ENCODE results near the gene FOXN1. TPM values are rescaled to one million over a fixed set of nuclear protein-coding genes. Genes with fewer than 3 reads are reported as not detected.
"Not testable (repeated sequence)": the region's sequence is repeated elsewhere in the genome, so short reads cannot be mapped to it uniquely, and the experiment has no call there.

FOXN1 gene
- total and polyA plus RNA-seq, 5 donors from 2014 or later, result not detected

DNA sequence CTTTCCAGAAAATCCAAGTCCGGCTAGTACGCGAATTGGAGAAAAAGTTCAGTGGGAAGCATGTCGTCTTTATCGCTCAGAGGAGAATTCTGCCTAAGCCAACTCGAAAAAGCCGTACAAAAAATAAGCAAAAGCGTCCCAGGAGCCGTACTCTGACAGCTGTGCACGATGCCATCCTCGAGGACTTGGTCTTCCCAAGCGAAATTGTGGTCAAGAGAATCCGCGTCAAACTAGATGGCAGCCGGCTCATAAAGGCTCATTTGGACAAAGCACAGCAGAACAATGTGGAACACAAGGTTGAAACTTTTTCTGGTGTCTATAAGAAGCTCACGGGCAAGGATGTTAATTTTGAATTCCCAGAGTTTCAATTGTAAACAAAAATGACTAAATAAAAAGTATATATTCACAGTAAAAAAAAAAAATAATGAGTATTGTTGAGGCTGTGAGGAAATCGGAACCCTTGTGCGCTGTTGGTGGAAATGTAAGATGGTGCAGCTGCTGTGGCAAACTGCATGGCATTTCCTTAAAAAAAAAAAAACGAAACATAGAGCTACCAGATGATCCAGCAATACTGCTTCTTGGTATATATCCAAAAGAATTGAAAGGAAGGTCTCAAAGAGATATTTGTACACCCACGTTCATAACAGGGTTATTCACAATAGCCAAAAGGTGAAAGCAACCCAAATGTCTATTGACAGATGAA lies 38.0 kb upstream of the FOXN1 start:
- not testable (repeated sequence) for H3K9me3 Mint-ChIP-seq; H3K4me3 ChIP-seq (ENCODE audit: low read depth, low read length); H3K36me3 Mint-ChIP-seq; H3K27me3 ChIP-seq (ENCODE audit: control insufficient read depth, insufficient read depth, low read length); H3K27ac Mint-ChIP-seq; H3K27ac ChIP-seq (ENCODE audit: insufficient read depth, low read length, poor library complexity, severe bottlenecking); H3K36me3 ChIP-seq (ENCODE audit: control insufficient read depth, insufficient read depth, low read length); H3K4me1 ChIP-seq (ENCODE audit: control insufficient read depth, insufficient read depth, low read length, poor library complexity, severe bottlenecking); ATAC-seq (ENCODE audit: low read depth in 2 of 2); H3K4me3 Mint-ChIP-seq; H3K9me3 ChIP-seq (ENCODE audit: control insufficient read depth in 2 of 2, low read length in 2 of 2); DNase-seq
- Mint-ChIP-seq H3K27me3 (peaks cover 11% of the 10 kb centered on the region), H3K4me1 (peaks cover 4 to 15% (median 6%) of the 10 kb centered on the region in 4 donors)

- H3K36me3 ChIP-seq (ENCODE audit: control insufficient read depth, insufficient read depth, low read length), result no peaks in the 10 kb centered on the region
- Mint-ChIP-seq H3K4me1 (peaks cover 4 to 15% (median 6%) of the 10 kb centered on the region in 4 donors), H3K27ac (peak overlapping the region in 1 of 3 donors; percentile 49), H3K4me3 (no peak overlapping the region), H3K9me3 (peaks cover 0 to 1% (median 0%) of the 10 kb centered on the region in 7 donors), H3K36me3 (no peaks in the 10 kb centered on the region), H3K27me3 (peaks cover 6% of the 10 kb centered on the region)
- no peaks in the 10 kb centered on the region for H3K4me1 ChIP-seq (ENCODE audit: control insufficient read depth, insufficient read depth, low read length, poor library complexity, severe bottlenecking)
- no peak overlapping the region for H3K4me3 ChIP-seq (ENCODE audit: low read depth, low read length)
- no peak overlapping the region for H3K27ac ChIP-seq (ENCODE audit: insufficient read depth, low read length, poor library complexity, severe bottlenecking)
- ATAC-seq (ENCODE audit: low read depth in 2 of 2), result no peak
- peak in 1 of 3 donors; percentile 28 for DNase-seq
- H3K9me3 ChIP-seq (ENCODE audit: control insufficient read depth in 2 of 2, low read length in 2 of 2), result no peaks in the 10 kb centered on the region
- no peaks in the 10 kb centered on the region for H3K27me3 ChIP-seq (ENCODE audit: control insufficient read depth, insufficient read depth, low read length)
Observed at GRCh38 chr17:28468781-28469180, 37.4 kb upstream of the FOXN1 start.

DNA sequence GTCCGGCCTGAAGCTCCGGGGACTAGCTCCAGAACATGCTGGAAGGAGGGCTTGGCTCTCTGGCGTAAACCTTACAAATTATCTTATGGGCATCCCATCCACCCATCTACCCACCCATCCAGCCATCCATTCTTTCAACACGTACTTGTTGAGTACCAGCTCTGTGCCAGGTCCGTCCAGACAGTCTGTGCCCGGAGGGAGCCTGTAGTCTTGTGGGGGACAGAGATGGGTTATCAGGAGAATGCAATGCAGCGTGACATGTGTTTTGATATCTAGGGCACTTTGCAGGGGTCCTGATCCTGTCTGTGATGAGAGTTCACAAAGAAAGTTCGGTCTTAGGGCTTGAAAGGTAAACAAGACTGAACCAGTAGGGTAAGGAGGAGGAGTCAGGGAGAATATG lies 36.8 kb upstream of the FOXN1 start:
- H3K4me1 ChIP-seq (ENCODE audit: control insufficient read depth, insufficient read depth, low read length, poor library complexity, severe bottlenecking), result no peaks in the 10 kb centered on the region

DNA sequence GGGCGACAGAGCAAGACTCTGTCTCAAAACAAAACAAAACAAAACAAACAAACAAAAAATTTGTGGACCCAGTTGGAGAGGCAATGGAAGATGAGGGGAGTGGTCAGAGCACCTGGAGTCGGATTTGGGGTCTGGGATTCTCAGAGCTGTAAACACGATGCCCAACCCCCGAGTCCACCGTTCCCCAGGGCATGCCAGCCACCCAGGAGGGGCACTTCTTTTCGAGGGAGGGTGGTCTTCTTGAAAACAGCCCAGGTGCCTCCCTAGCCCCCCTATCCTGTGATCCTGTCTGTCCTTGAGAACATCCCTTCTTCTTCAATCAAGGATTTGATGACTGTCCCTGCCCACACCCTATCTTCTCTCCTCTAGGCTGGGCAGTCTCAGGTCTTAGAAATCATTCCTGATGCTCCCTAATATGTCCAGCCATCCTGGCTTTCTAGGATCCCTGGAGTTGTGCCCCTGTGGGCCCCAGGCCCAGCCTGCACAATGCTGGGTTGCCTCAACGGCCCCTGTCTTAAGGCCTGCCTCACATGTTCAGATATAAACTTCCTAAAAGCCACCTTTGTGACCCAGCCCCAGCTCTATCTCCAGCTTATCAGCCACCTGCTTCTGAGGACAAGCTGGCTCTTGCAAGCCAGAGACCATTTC lies 35.8 kb upstream of the FOXN1 start:
- H3K4me3 ChIP-seq (ENCODE audit: low read depth, low read length), result no peak overlapping the region
- peaks cover 6 to 15% (median 7%) of the 10 kb centered on the region in 4 donors for H3K4me1 Mint-ChIP-seq
- ATAC-seq (ENCODE audit: low read depth in 2 of 2) (no peak), DNase-seq (no peak)
- no peak overlapping the region for H3K27ac ChIP-seq (ENCODE audit: insufficient read depth, low read length, poor library complexity, severe bottlenecking)
- H3K4me1 ChIP-seq (ENCODE audit: control insufficient read depth, insufficient read depth, low read length, poor library complexity, severe bottlenecking), result no peaks in the 10 kb centered on the region
- no peaks in the 10 kb centered on the region for H3K36me3 Mint-ChIP-seq
- H3K27me3 Mint-ChIP-seq, result peaks cover 4% of the 10 kb centered on the region
- H3K4me3 Mint-ChIP-seq, result no peak overlapping the region
- H3K27ac Mint-ChIP-seq, result no peak overlapping the region
- H3K36me3 ChIP-seq (ENCODE audit: control insufficient read depth, insufficient read depth, low read length), result no peaks in the 10 kb centered on the region
- peaks cover 0 to 1% (median 0%) of the 10 kb centered on the region in 7 donors for H3K9me3 Mint-ChIP-seq
- no peaks in the 10 kb centered on the region for H3K27me3 ChIP-seq (ENCODE audit: control insufficient read depth, insufficient read depth, low read length)
- no peaks in the 10 kb centered on the region for H3K9me3 ChIP-seq (ENCODE audit: control insufficient read depth in 2 of 2, low read length in 2 of 2)

More for the DNA sequence above, 36.8 kb upstream of the FOXN1 start:
- no peaks in the 10 kb centered on the region for H3K36me3 ChIP-seq (ENCODE audit: control insufficient read depth, insufficient read depth, low read length)
- H3K27me3 Mint-ChIP-seq, result peaks cover 4% of the 10 kb centered on the region
- H3K27me3 ChIP-seq (ENCODE audit: control insufficient read depth, insufficient read depth, low read length), result no peaks in the 10 kb centered on the region
- H3K36me3 Mint-ChIP-seq, result no peaks in the 10 kb centered on the region
- peaks cover 0 to 1% (median 0%) of the 10 kb centered on the region in 7 donors for H3K9me3 Mint-ChIP-seq
- ATAC-seq (ENCODE audit: low read depth in 2 of 2) (no peak), DNase-seq (no peak)
- no peak overlapping the region for H3K27ac Mint-ChIP-seq
- H3K27ac ChIP-seq (ENCODE audit: insufficient read depth, low read length, poor library complexity, severe bottlenecking), result no peak overlapping the region
- no peak overlapping the region for H3K4me3 Mint-ChIP-seq
- H3K4me1 Mint-ChIP-seq, result peaks cover 4 to 15% (median 6%) of the 10 kb centered on the region in 4 donors
- H3K4me3 ChIP-seq (ENCODE audit: low read depth, low read length), result no peak overlapping the region
- H3K9me3 ChIP-seq (ENCODE audit: control insufficient read depth in 2 of 2, low read length in 2 of 2), result no peaks in the 10 kb centered on the region

DNA sequence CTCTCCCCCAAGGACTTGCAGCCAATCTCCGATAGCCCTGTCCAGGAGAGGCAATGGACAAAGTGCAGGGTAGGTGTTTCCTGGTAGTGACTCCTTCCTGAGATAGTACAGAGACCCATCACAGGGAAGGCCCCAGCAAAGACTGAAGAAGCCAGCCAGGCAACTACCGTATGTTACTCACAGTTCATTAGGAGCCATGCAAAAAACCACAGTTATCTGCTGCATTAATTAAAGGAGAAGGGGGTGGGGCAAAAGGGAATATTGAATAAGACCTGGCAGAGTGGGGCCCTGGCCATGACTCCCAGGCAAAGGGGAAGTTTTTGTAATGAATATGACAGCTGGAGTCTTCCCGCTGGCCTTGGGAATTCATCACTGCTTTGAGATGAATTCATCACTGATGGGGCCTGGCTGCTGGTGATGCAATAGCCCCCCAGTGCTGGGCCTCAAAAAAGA lies 35.2 kb upstream of the FOXN1 start:
- Histone ChIP-seq H3K27me3 (ENCODE audit: control insufficient read depth, insufficient read depth, low read length) (no peaks in the 10 kb centered on the region), H3K36me3 (ENCODE audit: control insufficient read depth, insufficient read depth, low read length) (no peaks in the 10 kb centered on the region), H3K4me3 (ENCODE audit: low read depth, low read length) (no peak overlapping the region), H3K27ac (ENCODE audit: insufficient read depth, low read length, poor library complexity, severe bottlenecking) (no peak overlapping the region), H3K9me3 (ENCODE audit: control insufficient read depth in 2 of 2, low read length in 2 of 2) (no peaks in the 10 kb centered on the region), H3K4me1 (ENCODE audit: control insufficient read depth, insufficient read depth, low read length, poor library complexity, severe bottlenecking) (no peaks in the 10 kb centered on the region)
- Mint-ChIP-seq H3K36me3 (no peaks in the 10 kb centered on the region), H3K4me1 (peaks cover 6 to 15% (median 10%) of the 10 kb centered on the region in 4 donors), H3K27me3 (peaks cover 4% of the 10 kb centered on the region), H3K4me3 (no peak overlapping the region), H3K9me3 (peaks cover 0 to 1% (median 0%) of the 10 kb centered on the region in 7 donors), H3K27ac (no peak overlapping the region)
- ATAC-seq (ENCODE audit: low read depth in 2 of 2) (no peak), DNase-seq (no peak)

- Histone ChIP-seq H3K27ac (ENCODE audit: insufficient read depth, low read length, poor library complexity, severe bottlenecking) (no peak overlapping the region), H3K9me3 (ENCODE audit: control insufficient read depth in 2 of 2, low read length in 2 of 2) (no peaks in the 10 kb centered on the region), H3K27me3 (ENCODE audit: control insufficient read depth, insufficient read depth, low read length) (no peaks in the 10 kb centered on the region), H3K4me3 (ENCODE audit: low read depth, low read length) (no peak overlapping the region), H3K4me1 (ENCODE audit: control insufficient read depth, insufficient read depth, low read length, poor library complexity, severe bottlenecking) (no peaks in the 10 kb centered on the region), H3K36me3 (ENCODE audit: control insufficient read depth, insufficient read depth, low read length) (no peaks in the 10 kb centered on the region)
- Mint-ChIP-seq H3K4me1 (peaks cover 6 to 15% (median 11%) of the 10 kb centered on the region in 4 donors), H3K27me3 (peaks cover 4% of the 10 kb centered on the region), H3K4me3 (no peak overlapping the region), H3K36me3 (no peaks in the 10 kb centered on the region), H3K27ac (no peak overlapping the region), H3K9me3 (peaks cover 0 to 1% (median 0%) of the 10 kb centered on the region in 7 donors)
- DNase-seq, result no peak
- ATAC-seq (ENCODE audit: low read depth in 2 of 2), result no peak
Observed at GRCh38 chr17:28471531-28472342, 34.4 kb upstream of the FOXN1 start.

DNA sequence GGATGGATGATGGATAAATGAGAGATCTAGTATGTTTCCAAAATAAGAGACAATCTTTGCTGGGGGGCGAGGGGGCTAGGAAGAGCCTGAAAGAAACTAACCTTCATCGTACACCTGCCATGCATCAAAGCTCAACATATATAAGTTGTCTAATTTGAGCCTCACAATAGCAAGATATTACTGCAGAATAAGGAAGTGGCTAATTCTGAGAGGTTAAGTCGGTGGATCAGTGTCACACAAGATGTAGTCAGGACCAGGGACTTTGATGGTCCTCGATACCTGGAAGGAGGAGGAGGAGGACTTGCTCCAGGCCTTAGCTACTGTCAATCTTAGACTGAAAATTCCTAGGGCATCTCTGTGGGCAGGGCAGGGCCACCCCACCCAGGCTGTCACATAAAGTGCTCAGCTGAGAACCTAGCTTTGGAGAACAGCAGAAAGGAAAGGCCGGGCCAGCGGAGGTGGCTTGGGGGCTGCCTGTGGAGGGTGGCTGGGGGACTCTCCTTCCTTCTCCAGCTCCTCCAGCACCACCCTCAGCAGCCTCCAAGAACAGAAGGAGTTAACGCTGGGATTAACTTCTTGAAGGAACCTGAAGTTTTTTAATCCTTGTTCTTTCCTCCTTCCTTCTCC lies 33.2 kb upstream of the FOXN1 start:
- no peaks in the 10 kb centered on the region for H3K36me3 ChIP-seq (ENCODE audit: control insufficient read depth, insufficient read depth, low read length)
- H3K27ac Mint-ChIP-seq, result peak overlapping the region in 1 of 3 donors; percentile 76
- no peak overlapping the region for H3K4me3 Mint-ChIP-seq
- H3K4me1 ChIP-seq (ENCODE audit: control insufficient read depth, insufficient read depth, low read length, poor library complexity, severe bottlenecking), result no peaks in the 10 kb centered on the region
- no peaks in the 10 kb centered on the region for H3K9me3 ChIP-seq (ENCODE audit: control insufficient read depth in 2 of 2, low read length in 2 of 2)
- no peaks in the 10 kb centered on the region for H3K27me3 Mint-ChIP-seq
- no peak overlapping the region for H3K4me3 ChIP-seq (ENCODE audit: low read depth, low read length)
- H3K9me3 Mint-ChIP-seq, result peaks cover 0 to 1% (median 0%) of the 10 kb centered on the region in 7 donors
- ATAC-seq (ENCODE audit: low read depth in 2 of 2) (no peak), DNase-seq (no peak)
- H3K27ac ChIP-seq (ENCODE audit: insufficient read depth, low read length, poor library complexity, severe bottlenecking), result no peak overlapping the region
- H3K4me1 Mint-ChIP-seq, result peaks cover 6 to 15% (median 10%) of the 10 kb centered on the region in 4 donors
- H3K27me3 ChIP-seq (ENCODE audit: control insufficient read depth, insufficient read depth, low read length), result no peaks in the 10 kb centered on the region
- no peaks in the 10 kb centered on the region for H3K36me3 Mint-ChIP-seq

All from CD4-positive, CD25-positive, alpha-beta regulatory T cell (primary cell).